ENCODE data around the gene ATP6V0A4.

Gene ATP6V0A4

DNA sequence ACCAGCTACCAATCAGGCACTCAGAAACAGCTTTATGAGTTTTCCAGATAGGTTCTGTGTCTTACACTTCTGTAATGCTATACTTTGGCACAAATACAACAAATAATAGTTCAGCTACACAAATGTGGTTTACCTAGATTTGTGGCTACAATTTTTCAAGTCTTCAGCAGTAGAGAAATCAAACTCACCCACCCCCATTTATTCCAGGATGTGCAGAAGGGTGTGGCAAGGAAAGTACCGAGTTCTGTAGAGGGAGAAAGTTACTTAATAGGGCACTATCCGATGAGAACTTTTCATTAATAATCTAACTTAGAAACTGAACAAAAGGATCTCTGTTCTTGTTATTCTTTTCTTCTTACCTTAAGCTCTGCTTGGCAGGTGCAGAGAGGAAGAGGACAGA is 30.3 kb upstream of the ATP6V0A4 start:
- no peaks in the 10 kb centered on the region for H3K4me1 Mint-ChIP-seq
- H3K4me3 Mint-ChIP-seq: no peak overlapping the region
- H3K27ac Mint-ChIP-seq: no peak overlapping the region
- peaks cover 5% of the 10 kb centered on the region for H3K36me3 Mint-ChIP-seq (ENCODE audit: low read depth)
- no peak for DNase-seq
- H3K9me3 Mint-ChIP-seq: peaks cover 33% of the 10 kb centered on the region
- H3K27me3 Mint-ChIP-seq (ENCODE audit: low read depth, poor library complexity): peaks cover 5% of the 10 kb centered on the region
- TF ChIP-seq, protein P1, sequence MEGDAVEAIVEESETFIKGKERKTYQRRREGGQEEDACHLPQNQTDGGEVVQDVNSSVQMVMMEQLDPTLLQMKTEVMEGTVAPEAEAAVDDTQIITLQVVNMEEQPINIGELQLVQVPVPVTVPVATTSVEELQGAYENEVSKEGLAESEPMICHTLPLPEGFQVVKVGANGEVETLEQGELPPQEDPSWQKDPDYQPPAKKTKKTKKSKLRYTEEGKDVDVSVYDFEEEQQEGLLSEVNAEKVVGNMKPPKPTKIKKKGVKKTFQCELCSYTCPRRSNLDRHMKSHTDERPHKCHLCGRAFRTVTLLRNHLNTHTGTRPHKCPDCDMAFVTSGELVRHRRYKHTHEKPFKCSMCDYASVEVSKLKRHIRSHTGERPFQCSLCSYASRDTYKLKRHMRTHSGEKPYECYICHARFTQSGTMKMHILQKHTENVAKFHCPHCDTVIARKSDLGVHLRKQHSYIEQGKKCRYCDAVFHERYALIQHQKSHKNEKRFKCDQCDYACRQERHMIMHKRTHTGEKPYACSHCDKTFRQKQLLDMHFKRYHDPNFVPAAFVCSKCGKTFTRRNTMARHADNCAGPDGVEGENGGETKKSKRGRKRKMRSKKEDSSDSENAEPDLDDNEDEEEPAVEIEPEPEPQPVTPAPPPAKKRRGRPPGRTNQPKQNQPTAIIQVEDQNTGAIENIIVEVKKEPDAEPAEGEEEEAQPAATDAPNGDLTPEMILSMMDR (IDR thresholded peaks at IDR 0.05): no peak

DNA sequence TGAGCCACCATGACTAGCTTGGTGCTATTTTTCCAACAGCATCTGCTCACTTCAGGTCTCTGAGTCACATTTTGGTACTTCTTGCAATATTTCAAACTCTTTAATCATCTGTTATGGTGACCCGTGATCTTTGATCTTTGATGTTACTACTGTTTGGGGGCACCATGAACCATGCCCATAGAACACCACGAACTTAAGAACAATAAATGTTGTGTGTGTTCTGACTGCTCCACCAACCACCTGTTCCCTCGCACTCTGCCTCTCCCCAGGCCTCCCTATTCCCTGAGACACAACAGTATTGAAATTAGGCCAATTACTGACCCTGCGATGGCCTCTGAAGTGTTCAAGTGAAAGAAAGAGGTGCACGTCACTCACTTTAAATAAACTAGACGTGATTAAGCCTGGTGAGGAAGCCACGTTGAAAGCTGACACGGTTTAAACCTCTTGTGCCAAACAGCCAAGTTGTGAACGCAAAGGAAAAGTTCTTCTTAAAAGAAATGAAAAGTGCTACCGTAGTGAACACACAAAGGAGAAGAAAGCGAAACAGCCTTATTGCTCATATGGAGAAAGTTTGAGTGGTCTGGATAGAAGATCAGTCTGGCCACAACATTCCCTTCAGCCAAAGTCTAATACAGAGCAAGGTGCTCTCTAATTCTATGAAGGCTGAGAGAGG is 27.2 kb upstream of the ATP6V0A4 start:
- H3K9me3 Mint-ChIP-seq: peaks cover 33% of the 10 kb centered on the region
- TF ChIP-seq, protein P1 (IDR thresholded peaks at IDR 0.05): no peak
- no peak for DNase-seq
- no peaks in the 10 kb centered on the region for H3K4me1 Mint-ChIP-seq
- peaks cover 5% of the 10 kb centered on the region for H3K36me3 Mint-ChIP-seq (ENCODE audit: low read depth)
- peaks cover 5% of the 10 kb centered on the region for H3K27me3 Mint-ChIP-seq (ENCODE audit: low read depth, poor library complexity)
- H3K27ac Mint-ChIP-seq: no peak overlapping the region
- no peak overlapping the region for H3K4me3 Mint-ChIP-seq

DNA sequence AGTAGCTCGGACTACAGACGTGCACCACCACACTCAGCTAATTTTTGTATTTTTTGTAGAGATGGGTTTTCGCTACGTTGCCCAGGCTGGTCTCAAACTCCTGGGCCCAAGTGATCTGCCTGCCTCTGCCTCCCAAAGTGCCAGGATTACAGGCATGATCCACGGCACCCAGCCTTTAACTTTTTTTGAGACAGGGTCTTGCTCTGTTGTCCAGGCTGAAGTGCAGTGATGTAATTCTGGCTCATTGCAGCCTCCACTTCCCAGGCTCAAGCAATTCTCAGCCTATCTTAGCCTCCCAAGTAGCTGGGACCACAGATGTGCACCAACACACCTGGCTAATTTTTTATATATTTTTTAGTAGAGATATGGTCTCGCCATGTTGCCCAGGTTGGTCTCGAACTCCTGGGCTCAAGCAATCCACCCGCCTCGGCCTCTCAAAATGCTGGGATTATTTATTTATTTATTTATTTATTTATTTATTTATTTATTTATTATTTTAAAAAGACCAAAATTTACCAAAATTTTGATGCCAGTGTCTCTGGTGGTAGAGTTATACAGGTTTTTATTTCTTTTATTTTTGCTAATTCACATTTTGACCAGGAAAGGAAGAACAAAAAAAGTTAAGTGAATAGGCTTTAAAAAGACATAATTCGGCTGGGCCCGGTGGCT is 25.0 kb upstream of the ATP6V0A4 start:
- H3K27ac Mint-ChIP-seq: no peak overlapping the region

DNA sequence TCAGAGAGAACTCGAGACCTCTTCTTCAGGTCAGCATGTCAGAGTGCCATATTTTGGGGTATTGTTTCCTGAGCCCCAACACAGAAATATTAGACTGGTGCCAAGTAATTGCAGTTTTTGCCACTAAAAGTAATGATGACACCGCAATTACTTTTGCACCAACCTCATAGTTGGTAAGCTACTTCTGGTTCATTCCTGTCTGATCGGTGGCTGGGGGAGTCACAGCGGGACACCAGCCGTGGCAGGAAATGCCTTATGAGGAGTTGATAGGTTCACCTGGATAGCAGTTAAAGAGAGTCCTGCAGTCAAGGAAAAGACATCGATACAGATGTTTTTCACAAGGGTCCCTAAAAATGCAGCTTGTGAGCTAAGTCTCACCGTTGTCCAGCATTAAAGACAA is 23.9 kb upstream of the ATP6V0A4 start:
- peaks cover 5% of the 10 kb centered on the region for H3K36me3 Mint-ChIP-seq (ENCODE audit: low read depth)
- H3K4me3 Mint-ChIP-seq: no peak overlapping the region
- no peak overlapping the region for H3K27ac Mint-ChIP-seq
- no peak for DNase-seq
- H3K27me3 Mint-ChIP-seq (ENCODE audit: low read depth, poor library complexity): peaks cover 5% of the 10 kb centered on the region
- H3K4me1 Mint-ChIP-seq: no peaks in the 10 kb centered on the region
- peaks cover 20% of the 10 kb centered on the region for H3K9me3 Mint-ChIP-seq
- TF ChIP-seq, protein P1 (IDR thresholded peaks at IDR 0.05): no peak

More for the DNA sequence above, 25.0 kb upstream of the ATP6V0A4 start:
- H3K4me3 Mint-ChIP-seq: no peak overlapping the region
- H3K9me3 Mint-ChIP-seq: peaks cover 29% of the 10 kb centered on the region
- H3K27me3 Mint-ChIP-seq (ENCODE audit: low read depth, poor library complexity): peaks cover 5% of the 10 kb centered on the region
- no peaks in the 10 kb centered on the region for H3K4me1 Mint-ChIP-seq
- no peak for DNase-seq
- H3K36me3 Mint-ChIP-seq (ENCODE audit: low read depth): peaks cover 5% of the 10 kb centered on the region
- TF ChIP-seq, protein P1 (IDR thresholded peaks at IDR 0.05): no peak

DNA sequence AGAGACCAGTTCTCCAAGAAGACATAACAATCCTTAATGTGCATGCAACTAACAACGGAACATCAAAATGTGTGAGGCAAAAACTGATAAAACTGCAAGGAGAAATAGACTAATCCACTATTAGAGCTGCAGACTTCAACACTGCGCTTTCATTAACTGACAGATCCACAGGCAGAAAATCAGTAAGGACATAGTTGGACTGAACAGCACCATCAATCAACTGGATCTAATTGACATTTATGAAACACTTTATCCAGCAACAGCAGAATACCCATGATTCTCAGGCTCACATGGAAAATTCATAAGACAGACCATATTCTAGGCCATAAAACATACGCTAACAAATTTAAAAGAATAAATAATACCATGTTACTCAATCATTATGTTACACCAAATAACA is 21.6 kb upstream of the ATP6V0A4 start:
- DNase-seq: no peak
- Mint-ChIP-seq H3K27ac (no peak overlapping the region), H3K36me3 (ENCODE audit: low read depth) (no peaks in the 10 kb centered on the region), H3K27me3 (ENCODE audit: low read depth, poor library complexity) (no peaks in the 10 kb centered on the region), H3K4me1 (no peaks in the 10 kb centered on the region), H3K9me3 (no peaks in the 10 kb centered on the region), H3K4me3 (no peak overlapping the region)
- TF ChIP-seq, protein P1 (IDR thresholded peaks at IDR 0.05): no peak

DNA sequence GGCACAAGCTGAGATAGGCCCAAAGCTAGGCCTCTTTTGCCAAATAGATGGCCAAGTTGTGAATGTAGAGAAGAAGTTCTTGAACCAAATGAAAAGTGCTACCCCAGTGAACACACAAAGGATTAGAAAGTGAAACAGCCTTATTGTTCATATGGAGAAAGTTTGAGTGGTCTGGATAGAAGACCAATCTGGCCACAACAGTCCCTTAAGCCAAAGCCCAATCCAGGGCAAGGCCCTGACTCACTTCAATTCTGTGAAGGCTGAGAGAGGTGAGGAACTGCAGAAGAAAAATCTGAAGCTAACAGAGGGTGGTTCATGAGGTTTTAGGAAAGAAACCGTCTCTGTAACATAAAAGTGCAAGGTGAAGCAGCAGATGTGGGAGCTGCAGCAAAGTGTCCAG is 18.7 kb upstream of the ATP6V0A4 start:
- H3K4me3 Mint-ChIP-seq: no peak overlapping the region
- DNase-seq: no peak
- H3K36me3 Mint-ChIP-seq (ENCODE audit: low read depth): no peaks in the 10 kb centered on the region
- no peaks in the 10 kb centered on the region for H3K27me3 Mint-ChIP-seq (ENCODE audit: low read depth, poor library complexity)
- H3K27ac Mint-ChIP-seq: no peak overlapping the region
- TF ChIP-seq, protein P1 (IDR thresholded peaks at IDR 0.05): no peak
- H3K4me1 Mint-ChIP-seq: no peaks in the 10 kb centered on the region
- H3K9me3 Mint-ChIP-seq: no peaks in the 10 kb centered on the region

Data from nephron progenitor cell (in vitro differentiated cells).